GM13976 (cell line): ENCODE data around the gene VMP1.
"Not testable (repeated sequence)": the region's sequence is repeated elsewhere in the genome, so short reads cannot be mapped to it uniquely, and the experiment has no call there.

Experiments used
- DNase-seq: peaks from one replicate; pipeline ENCODE4 v3.0.0; 2012; ENCODE audit warnings: low spot score
- in situ Hi-C: fragments of 300-500 bp; cut with MboI; formaldehyde crosslinking; loops from one replicate; pipeline ENCODE4 v1.12.0; 2022; ENCODE audit warnings: low sequenced_read_pairs, mixed read lengths, inconsistent platforms; ENCODE audit not compliant: unreplicated experiment
- TF ChIP-seq, protein P1 (sequence below): IDR thresholded peaks from 2 replicates; pipeline ENCODE4 v1.5.1; 2012; ENCODE audit warnings: borderline replicate concordance, mild to moderate bottlenecking; ENCODE audit not compliant: insufficient read depth; ENCODE audit errors: extremely low read depth, missing control alignments, control extremely low read depth

Gene VMP1

DNA sequence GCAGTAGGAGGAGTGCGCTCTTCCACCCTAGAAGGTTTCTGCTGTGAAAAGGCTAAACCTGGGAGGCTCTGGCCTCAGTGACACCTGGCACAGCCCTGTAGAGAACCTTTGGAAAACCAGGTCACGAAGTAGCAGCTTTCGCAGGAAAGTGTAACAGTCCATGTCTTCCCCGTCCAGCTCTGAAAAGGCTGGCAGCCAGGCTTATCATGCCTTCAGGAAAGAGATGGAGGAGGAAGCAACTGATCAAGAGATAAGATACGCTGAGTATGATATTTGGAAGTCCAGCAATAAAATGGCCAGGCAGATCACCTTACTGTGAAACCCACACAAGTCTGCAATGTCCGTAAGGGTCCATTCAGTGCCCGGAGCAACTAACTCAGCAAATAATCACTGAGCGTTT is 163.0 kb downstream of the VMP1 start:
- no peak for DNase-seq
- in situ Hi-C loops, result no loop called here
- TF ChIP-seq, protein P1, sequence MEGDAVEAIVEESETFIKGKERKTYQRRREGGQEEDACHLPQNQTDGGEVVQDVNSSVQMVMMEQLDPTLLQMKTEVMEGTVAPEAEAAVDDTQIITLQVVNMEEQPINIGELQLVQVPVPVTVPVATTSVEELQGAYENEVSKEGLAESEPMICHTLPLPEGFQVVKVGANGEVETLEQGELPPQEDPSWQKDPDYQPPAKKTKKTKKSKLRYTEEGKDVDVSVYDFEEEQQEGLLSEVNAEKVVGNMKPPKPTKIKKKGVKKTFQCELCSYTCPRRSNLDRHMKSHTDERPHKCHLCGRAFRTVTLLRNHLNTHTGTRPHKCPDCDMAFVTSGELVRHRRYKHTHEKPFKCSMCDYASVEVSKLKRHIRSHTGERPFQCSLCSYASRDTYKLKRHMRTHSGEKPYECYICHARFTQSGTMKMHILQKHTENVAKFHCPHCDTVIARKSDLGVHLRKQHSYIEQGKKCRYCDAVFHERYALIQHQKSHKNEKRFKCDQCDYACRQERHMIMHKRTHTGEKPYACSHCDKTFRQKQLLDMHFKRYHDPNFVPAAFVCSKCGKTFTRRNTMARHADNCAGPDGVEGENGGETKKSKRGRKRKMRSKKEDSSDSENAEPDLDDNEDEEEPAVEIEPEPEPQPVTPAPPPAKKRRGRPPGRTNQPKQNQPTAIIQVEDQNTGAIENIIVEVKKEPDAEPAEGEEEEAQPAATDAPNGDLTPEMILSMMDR, result no peak

DNA sequence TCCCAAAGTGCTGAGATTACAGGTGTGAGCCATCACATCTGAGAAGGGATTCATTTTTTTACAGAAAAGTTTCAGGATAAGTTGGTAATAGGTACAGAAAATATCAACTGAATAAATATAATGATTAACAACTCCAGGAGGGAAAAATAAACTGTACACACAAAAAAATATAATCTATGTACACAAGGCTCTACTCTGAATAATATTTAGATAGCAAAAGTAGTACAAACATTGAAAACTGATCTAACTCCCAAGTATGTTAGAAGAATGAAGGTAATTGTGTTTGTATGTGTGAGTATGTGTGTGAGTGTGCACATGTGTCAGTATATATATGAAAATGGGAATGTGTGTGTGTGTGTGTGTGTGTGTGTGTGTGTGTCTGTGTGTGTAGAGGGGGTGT is 164.9 kb downstream of the VMP1 start:
- TF ChIP-seq, protein P1, result no peak
- in situ Hi-C loops, result no loop called here
- DNase-seq, result no peak

GRCh38 chr17:59873414-59873813 is 166.0 kb downstream of the VMP1 start:
- in situ Hi-C loops, DNase-seq: not testable (repeated sequence)

GRCh38 chr17:59874376-59874775 is 166.9 kb downstream of the VMP1 start:
- TF ChIP-seq, protein P1, result no peak
- in situ Hi-C loops, result no loop called here
- DNase-seq, result no peak

GRCh38 chr17:59876107-59876506 is 168.7 kb downstream of the VMP1 start:
- in situ Hi-C loops, result no loop called here

GRCh38 chr17:59877965-59878364 is 170.5 kb downstream of the VMP1 start:
- TF ChIP-seq, protein P1, result no peak
- DNase-seq, result no peak
- in situ Hi-C loops, result no loop called here

More at GRCh38 chr17:59876107-59876506, 168.7 kb downstream of the VMP1 start:
- TF ChIP-seq, protein P1, result no peak
- DNase-seq, result no peak

- DNase-seq, result no peak
- in situ Hi-C loops, result no loop called here
- TF ChIP-seq, protein P1, result no peak
Measured at GRCh38 chr17:59878624-59879023, 171.2 kb downstream of the VMP1 start.

- in situ Hi-C loops, result no loop called here
- no peak for DNase-seq
- TF ChIP-seq, protein P1, result no peak
Measured at GRCh38 chr17:59884861-59885260, 177.4 kb downstream of the VMP1 start.
